GM12878 (cell line): ENCODE data around the gene TLNRD1. TPM values are rescaled to one million over a fixed set of nuclear protein-coding genes. Genes with fewer than 3 reads are reported as not detected.

Experiments
- BHLHE40 ChIP-seq, 2 experiments: fragments of 450-650 bp in 1 of 2; IDR thresholded peaks; 2 replicates each; pipeline ENCODE4 v1.6.1; 2011 to 2017; ENCODE audit warnings: low read depth in 2 of 2, borderline replicate concordance in 1 of 2, improper control_type of control experiment in 1 of 2, low read length in 1 of 2, mild to moderate bottlenecking in 1 of 2
- CHD4 ChIP-seq: fragments of 200-600 bp; sonication (generic); IDR thresholded peaks from 2 replicates; pipeline ENCODE4 v1.6.1; 2016; ENCODE audit warnings: mild to moderate bottlenecking
- CREM ChIP-seq: IDR thresholded peaks from 2 replicates; pipeline ENCODE4 v1.6.1; 2014; ENCODE audit warnings: antibody characterized with exemption, low read depth
- ETV6 ChIP-seq, 2 experiments: fragments of 450-650 bp in 1 of 2; IDR thresholded peaks in 1 of 2; conservative IDR thresholded peaks in 1 of 2; 2 replicates each; pipeline ENCODE4 v1.6.1; 2014; ENCODE audit warnings: antibody characterized with exemption in 1 of 2, borderline replicate concordance in 1 of 2, low read depth in 1 of 2, mild to moderate bottlenecking in 1 of 2, moderate library complexity in 1 of 2
- IKZF1 ChIP-seq: fragments of 450-650 bp; conservative IDR thresholded peaks from 2 replicates; pipeline ENCODE4 v1.6.1; 2017; ENCODE audit warnings: antibody characterized with exemption, mild to moderate bottlenecking
- MTA2 ChIP-seq: fragments of 450-650 bp; IDR thresholded peaks from 2 replicates; pipeline ENCODE4 v1.6.1; 2016; ENCODE audit warnings: low read depth, mild to moderate bottlenecking, moderate library complexity
- NFXL1 ChIP-seq: fragments of 450-650 bp; IDR thresholded peaks from 2 replicates; pipeline ENCODE4 v1.6.1; 2017; ENCODE audit warnings: antibody characterized with exemption, mild to moderate bottlenecking, borderline replicate concordance
- NR2C2 ChIP-seq: IDR thresholded peaks from 2 replicates; pipeline ENCODE4 v1.6.1; 2011; ENCODE audit warnings: borderline replicate concordance, low read depth; ENCODE audit not compliant: control insufficient read depth, insufficient read length
- SIN3A ChIP-seq: IDR thresholded peaks from 2 replicates; pipeline ENCODE4 v1.6.1; 2012; ENCODE audit warnings: low read depth, low read length, improper control_type of control experiment
- SMAD5 ChIP-seq: IDR thresholded peaks from 2 replicates; pipeline ENCODE4 v1.6.1; 2016; ENCODE audit warnings: antibody characterized with exemption, low read depth
- SREBF1 ChIP-seq: IDR thresholded peaks from 2 replicates; pipeline ENCODE4 v1.6.1; 2012; ENCODE audit warnings: mild to moderate bottlenecking, low read length
- SUZ12 ChIP-seq: fragments of 200-600 bp; sonication (generic); IDR thresholded peaks from one replicate; pipeline ENCODE4 v1.6.1; 2018; ENCODE audit warnings: antibody characterized with exemption, mild to moderate bottlenecking; ENCODE audit not compliant: unreplicated experiment
- polyA plus RNA-seq, 11 experiments: library from polyadenylated mRNA; depleted of rRNA in 4 of 11; unstranded in 6 of 11; stranded (reverse) in 5 of 11; fragments of >200 nt; fragmentation: Nextera tagmentation in 4 of 11; fragmentation: Illumina TruSeq in 1 of 11; extraction: Ambion mirVana in 4 of 11; extraction: Trizol in 1 of 11; gene quantifications; 1 replicate in 1 of 11; 2 replicates in 10 of 11; pipeline versions ENCODE4 v1.2.1 to v1.2.3, GENCODE V29; 2011 to 2016; ENCODE audit warnings: inconsistent platforms in 2 of 11, missing spikeins in 2 of 11, low read depth in 1 of 11
- total RNA-seq, 4 experiments: library from RNA; depleted of rRNA in 3 of 4; stranded (reverse); fragments of >200 nt in 3 of 4; fragmentation: Illumina TruSeq in 1 of 4; extraction: Trizol in 1 of 4; gene quantifications; 2 replicates each; pipeline versions ENCODE4 v1.2.1 to v1.2.3, GENCODE V29; 2013 to 2021
- TF ChIP-seq, protein P1 (sequence below): fragments of 450-650 bp; IDR thresholded peaks from 2 replicates; pipeline ENCODE4 v1.6.1; 2016; ENCODE audit warnings: mild to moderate bottlenecking, moderate library complexity, borderline replicate concordance
- TF ChIP-seq, protein P2 (sequence below): IDR thresholded peaks from 2 replicates; pipeline ENCODE4 v1.6.1; 2011; ENCODE audit warnings: mild to moderate bottlenecking, low read depth, low read length, moderate library complexity; ENCODE audit not compliant: insufficient replicate concordance
- TF ChIP-seq, protein P3 (sequence below): IDR thresholded peaks from 2 replicates; pipeline ENCODE4 v1.6.1; 2012; ENCODE audit warnings: low read depth, low read length, improper control_type of control experiment
- TF ChIP-seq, protein P4 (sequence below): IDR thresholded peaks from 2 replicates; pipeline ENCODE4 v1.6.1; 2011; ENCODE audit warnings: borderline replicate concordance, low read depth, mild to moderate bottlenecking, moderate library complexity, mixed read lengths, low read length; ENCODE audit not compliant: insufficient read depth; ENCODE audit errors: extremely low read length
- TF ChIP-seq, protein P5 (sequence below): IDR thresholded peaks from 2 replicates; pipeline ENCODE4 v1.6.1; 2012; ENCODE audit warnings: low read depth, low read length, improper control_type of control experiment
- TF ChIP-seq, protein P6 (sequence below): fragments of 150-350 bp; IDR thresholded peaks from 2 replicates; pipeline ENCODE4 v1.6.1; 2014; ENCODE audit warnings: mild to moderate bottlenecking, low read depth, low read length

Gene TLNRD1
- total and polyA plus RNA-seq, 10 of the 15 experiments (the other 5 are each of a cell fraction or from before 2014, with no cell fraction given): 2.5 to 44.8 (median 9.1) TPM

DNA sequence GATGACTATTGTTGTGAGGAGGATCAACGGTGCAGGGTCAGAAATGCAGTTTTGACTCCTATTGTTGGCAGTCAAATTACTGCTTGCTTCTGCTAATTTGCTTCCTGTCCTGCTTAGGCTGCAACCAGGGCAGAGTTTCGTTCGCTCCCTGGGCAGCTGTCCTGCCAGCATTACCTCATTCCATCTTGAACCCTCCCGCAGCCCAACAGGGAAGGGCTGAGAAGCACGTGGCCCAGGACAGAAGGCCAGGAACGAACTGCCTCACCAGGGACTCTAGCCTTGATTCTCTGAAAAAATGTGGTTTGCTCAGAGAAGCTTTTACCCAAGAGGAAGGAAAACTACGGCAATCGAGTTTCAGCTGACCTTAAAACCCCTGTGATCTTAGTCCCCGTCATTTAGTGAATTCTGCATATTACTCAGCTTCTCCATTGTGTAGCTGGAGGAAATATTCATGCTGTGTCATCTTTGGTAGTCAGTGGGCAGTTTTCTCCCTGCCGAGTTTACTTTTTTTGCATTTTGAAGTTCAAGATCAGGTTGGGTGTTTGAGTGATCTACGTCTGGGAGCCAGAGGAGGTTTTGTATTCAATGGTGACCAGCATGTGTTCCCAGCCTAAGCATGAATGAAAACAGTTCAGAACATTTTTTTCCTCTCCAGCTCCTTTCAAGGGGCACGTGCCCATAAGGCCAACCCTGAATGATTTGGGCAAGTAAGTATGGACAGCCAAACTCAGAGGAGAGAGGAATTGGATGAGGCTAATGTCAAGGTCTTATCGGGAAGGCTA lies 23.0 kb downstream of the TLNRD1 start (continued):
- TF ChIP-seq, protein P1, sequence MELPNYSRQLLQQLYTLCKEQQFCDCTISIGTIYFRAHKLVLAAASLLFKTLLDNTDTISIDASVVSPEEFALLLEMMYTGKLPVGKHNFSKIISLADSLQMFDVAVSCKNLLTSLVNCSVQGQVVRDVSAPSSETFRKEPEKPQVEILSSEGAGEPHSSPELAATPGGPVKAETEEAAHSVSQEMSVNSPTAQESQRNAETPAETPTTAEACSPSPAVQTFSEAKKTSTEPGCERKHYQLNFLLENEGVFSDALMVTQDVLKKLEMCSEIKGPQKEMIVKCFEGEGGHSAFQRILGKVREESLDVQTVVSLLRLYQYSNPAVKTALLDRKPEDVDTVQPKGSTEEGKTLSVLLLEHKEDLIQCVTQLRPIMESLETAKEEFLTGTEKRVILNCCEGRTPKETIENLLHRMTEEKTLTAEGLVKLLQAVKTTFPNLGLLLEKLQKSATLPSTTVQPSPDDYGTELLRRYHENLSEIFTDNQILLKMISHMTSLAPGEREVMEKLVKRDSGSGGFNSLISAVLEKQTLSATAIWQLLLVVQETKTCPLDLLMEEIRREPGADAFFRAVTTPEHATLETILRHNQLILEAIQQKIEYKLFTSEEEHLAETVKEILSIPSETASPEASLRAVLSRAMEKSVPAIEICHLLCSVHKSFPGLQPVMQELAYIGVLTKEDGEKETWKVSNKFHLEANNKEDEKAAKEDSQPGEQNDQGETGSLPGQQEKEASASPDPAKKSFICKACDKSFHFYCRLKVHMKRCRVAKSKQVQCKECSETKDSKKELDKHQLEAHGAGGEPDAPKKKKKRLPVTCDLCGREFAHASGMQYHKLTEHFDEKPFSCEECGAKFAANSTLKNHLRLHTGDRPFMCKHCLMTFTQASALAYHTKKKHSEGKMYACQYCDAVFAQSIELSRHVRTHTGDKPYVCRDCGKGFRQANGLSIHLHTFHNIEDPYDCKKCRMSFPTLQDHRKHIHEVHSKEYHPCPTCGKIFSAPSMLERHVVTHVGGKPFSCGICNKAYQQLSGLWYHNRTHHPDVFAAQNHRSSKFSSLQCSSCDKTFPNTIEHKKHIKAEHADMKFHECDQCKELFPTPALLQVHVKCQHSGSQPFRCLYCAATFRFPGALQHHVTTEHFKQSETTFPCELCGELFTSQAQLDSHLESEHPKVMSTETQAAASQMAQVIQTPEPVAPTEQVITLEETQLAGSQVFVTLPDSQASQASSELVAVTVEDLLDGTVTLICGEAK: no peak; the same call in 1 of the 2 replicates
- TF ChIP-seq NFXL1 (no peak), NR2C2 (no peak), SIN3A (no peak), CREM (peak; percentile 93), CHD4 (no peak), SUZ12 (no peak), SMAD5 (no peak), ETV6 (conservative IDR thresholded peaks at IDR 0.05 in 1 of 2, IDR thresholded peaks at IDR 0.05 in 1 of 2; ENCODE audit: borderline replicate concordance in 1 of 2, low read depth in 1 of 2) (peak in 1 of 2 experiments; percentile 98; a peak in 2 of 4 replicates), BHLHE40 (IDR thresholded peaks at IDR 0.05; ENCODE audit: borderline replicate concordance in 1 of 2, low read depth in 2 of 2, low read length in 1 of 2) (peak; percentile 73), MTA2 (peak; percentile 95), IKZF1 (peak; percentile 98), SREBF1 (no peak)
- TF ChIP-seq, protein P2, sequence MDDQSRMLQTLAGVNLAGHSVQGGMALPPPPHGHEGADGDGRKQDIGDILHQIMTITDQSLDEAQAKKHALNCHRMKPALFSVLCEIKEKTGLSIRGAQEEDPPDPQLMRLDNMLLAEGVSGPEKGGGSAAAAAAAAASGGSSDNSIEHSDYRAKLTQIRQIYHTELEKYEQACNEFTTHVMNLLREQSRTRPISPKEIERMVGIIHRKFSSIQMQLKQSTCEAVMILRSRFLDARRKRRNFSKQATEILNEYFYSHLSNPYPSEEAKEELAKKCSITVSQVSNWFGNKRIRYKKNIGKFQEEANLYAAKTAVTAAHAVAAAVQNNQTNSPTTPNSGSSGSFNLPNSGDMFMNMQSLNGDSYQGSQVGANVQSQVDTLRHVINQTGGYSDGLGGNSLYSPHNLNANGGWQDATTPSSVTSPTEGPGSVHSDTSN: no peak
- TF ChIP-seq, protein P3, sequence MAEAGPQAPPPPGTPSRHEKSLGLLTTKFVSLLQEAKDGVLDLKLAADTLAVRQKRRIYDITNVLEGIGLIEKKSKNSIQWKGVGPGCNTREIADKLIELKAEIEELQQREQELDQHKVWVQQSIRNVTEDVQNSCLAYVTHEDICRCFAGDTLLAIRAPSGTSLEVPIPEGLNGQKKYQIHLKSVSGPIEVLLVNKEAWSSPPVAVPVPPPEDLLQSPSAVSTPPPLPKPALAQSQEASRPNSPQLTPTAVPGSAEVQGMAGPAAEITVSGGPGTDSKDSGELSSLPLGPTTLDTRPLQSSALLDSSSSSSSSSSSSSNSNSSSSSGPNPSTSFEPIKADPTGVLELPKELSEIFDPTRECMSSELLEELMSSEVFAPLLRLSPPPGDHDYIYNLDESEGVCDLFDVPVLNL: no peak
- TF ChIP-seq, protein P4, sequence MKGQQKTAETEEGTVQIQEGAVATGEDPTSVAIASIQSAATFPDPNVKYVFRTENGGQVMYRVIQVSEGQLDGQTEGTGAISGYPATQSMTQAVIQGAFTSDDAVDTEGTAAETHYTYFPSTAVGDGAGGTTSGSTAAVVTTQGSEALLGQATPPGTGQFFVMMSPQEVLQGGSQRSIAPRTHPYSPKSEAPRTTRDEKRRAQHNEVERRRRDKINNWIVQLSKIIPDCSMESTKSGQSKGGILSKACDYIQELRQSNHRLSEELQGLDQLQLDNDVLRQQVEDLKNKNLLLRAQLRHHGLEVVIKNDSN: peak; percentile 68
- TF ChIP-seq, protein P5, sequence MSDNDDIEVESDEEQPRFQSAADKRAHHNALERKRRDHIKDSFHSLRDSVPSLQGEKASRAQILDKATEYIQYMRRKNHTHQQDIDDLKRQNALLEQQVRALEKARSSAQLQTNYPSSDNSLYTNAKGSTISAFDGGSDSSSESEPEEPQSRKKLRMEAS: peak; percentile 81
- TF ChIP-seq, protein P6, sequence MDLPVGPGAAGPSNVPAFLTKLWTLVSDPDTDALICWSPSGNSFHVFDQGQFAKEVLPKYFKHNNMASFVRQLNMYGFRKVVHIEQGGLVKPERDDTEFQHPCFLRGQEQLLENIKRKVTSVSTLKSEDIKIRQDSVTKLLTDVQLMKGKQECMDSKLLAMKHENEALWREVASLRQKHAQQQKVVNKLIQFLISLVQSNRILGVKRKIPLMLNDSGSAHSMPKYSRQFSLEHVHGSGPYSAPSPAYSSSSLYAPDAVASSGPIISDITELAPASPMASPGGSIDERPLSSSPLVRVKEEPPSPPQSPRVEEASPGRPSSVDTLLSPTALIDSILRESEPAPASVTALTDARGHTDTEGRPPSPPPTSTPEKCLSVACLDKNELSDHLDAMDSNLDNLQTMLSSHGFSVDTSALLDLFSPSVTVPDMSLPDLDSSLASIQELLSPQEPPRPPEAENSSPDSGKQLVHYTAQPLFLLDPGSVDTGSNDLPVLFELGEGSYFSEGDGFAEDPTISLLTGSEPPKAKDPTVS: no peak
